ENCODE results near the gene TMEM203.

DNA sequence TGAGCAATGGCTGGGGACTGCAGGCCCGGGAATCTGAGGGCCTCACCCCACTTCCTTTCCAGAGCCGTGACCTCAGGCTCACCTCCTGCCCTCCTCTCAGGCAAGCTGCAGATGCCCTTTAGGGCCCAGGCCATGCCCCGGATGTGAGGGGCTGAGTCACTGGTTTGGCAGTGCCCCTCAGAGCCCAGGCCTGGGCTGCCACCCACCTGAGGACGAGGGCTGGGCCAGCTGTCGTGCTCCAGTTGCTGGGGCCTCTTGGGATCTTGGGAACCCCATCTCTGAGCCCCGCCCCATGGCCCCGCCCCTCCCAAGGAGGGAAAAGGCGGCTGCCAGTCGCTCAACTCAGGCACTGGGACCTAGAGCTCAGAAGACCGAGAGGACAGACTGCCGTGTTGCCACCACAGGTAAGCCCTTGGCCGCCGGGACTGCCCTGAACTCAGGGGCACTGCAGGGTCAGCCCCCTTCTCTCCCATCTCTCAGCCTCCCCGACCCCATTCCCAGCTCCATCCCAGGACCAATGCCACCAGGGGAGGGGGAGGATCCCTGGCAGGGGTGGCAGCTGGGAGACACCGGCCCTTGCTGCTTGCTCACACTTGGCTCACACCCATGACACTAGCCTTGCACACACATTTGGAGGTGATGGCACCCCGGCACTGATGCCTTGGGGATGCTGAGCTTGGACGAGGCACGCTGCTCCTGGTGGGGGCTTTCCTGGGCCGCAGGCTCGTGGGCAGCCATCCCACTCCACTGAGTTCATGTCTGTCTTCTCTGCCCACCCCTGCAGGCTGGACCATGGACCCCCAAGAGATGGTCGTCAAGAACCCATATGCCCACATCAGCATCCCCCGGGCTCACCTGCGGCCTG lies 19.6 kb upstream of the TMEM203 start, which contains the start of gene CYSRT1:
- TF ChIP-seq, protein P1, sequence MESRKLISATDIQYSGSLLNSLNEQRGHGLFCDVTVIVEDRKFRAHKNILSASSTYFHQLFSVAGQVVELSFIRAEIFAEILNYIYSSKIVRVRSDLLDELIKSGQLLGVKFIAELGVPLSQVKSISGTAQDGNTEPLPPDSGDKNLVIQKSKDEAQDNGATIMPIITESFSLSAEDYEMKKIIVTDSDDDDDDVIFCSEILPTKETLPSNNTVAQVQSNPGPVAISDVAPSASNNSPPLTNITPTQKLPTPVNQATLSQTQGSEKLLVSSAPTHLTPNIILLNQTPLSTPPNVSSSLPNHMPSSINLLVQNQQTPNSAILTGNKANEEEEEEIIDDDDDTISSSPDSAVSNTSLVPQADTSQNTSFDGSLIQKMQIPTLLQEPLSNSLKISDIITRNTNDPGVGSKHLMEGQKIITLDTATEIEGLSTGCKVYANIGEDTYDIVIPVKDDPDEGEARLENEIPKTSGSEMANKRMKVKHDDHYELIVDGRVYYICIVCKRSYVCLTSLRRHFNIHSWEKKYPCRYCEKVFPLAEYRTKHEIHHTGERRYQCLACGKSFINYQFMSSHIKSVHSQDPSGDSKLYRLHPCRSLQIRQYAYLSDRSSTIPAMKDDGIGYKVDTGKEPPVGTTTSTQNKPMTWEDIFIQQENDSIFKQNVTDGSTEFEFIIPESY (IDR thresholded peaks at IDR 0.05; ENCODE audit: borderline replicate concordance, low read depth) = no peak
- TF ChIP-seq, protein P2, sequence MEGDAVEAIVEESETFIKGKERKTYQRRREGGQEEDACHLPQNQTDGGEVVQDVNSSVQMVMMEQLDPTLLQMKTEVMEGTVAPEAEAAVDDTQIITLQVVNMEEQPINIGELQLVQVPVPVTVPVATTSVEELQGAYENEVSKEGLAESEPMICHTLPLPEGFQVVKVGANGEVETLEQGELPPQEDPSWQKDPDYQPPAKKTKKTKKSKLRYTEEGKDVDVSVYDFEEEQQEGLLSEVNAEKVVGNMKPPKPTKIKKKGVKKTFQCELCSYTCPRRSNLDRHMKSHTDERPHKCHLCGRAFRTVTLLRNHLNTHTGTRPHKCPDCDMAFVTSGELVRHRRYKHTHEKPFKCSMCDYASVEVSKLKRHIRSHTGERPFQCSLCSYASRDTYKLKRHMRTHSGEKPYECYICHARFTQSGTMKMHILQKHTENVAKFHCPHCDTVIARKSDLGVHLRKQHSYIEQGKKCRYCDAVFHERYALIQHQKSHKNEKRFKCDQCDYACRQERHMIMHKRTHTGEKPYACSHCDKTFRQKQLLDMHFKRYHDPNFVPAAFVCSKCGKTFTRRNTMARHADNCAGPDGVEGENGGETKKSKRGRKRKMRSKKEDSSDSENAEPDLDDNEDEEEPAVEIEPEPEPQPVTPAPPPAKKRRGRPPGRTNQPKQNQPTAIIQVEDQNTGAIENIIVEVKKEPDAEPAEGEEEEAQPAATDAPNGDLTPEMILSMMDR (IDR thresholded peaks at IDR 0.05) = no peak
- TF ChIP-seq EZH2phosphoT487 (IDR thresholded peaks at IDR 0.05; ENCODE audit: borderline replicate concordance, low read depth) (no peak), EP300 (IDR thresholded peaks at IDR 0.05; ENCODE audit: borderline replicate concordance in 1 of 2, low read depth in 1 of 2, low read length in 1 of 2) (no peak), NRF1 (IDR thresholded peaks at IDR 0.05; ENCODE audit: low read depth, low read length) (no peak), RXRA (IDR thresholded peaks at IDR 0.05; ENCODE audit: borderline replicate concordance, low read depth) (no peak)
- TF ChIP-seq, protein P3, sequence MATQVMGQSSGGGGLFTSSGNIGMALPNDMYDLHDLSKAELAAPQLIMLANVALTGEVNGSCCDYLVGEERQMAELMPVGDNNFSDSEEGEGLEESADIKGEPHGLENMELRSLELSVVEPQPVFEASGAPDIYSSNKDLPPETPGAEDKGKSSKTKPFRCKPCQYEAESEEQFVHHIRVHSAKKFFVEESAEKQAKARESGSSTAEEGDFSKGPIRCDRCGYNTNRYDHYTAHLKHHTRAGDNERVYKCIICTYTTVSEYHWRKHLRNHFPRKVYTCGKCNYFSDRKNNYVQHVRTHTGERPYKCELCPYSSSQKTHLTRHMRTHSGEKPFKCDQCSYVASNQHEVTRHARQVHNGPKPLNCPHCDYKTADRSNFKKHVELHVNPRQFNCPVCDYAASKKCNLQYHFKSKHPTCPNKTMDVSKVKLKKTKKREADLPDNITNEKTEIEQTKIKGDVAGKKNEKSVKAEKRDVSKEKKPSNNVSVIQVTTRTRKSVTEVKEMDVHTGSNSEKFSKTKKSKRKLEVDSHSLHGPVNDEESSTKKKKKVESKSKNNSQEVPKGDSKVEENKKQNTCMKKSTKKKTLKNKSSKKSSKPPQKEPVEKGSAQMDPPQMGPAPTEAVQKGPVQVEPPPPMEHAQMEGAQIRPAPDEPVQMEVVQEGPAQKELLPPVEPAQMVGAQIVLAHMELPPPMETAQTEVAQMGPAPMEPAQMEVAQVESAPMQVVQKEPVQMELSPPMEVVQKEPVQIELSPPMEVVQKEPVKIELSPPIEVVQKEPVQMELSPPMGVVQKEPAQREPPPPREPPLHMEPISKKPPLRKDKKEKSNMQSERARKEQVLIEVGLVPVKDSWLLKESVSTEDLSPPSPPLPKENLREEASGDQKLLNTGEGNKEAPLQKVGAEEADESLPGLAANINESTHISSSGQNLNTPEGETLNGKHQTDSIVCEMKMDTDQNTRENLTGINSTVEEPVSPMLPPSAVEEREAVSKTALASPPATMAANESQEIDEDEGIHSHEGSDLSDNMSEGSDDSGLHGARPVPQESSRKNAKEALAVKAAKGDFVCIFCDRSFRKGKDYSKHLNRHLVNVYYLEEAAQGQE (IDR thresholded peaks at IDR 0.05; ENCODE audit: low read depth, low read length) = no peak
